GM12875 (cell line): Measurements from ENCODE around the gene TBCD.

Experiments used
- H3K4me3 ChIP-seq: one replicate; pipeline ENCODE4 v1.5.1; 2011; ENCODE audit warnings: low read depth, low read length, control low read depth
- CTCF ChIP-seq: IDR thresholded peaks from 2 replicates; pipeline ENCODE4 v1.5.1; 2011; ENCODE audit warnings: low read depth, mild to moderate bottlenecking, control low read depth, inconsistent platforms, low read length, moderate library complexity, borderline replicate concordance; ENCODE audit not compliant: insufficient read depth

The TBCD gene

DNA sequence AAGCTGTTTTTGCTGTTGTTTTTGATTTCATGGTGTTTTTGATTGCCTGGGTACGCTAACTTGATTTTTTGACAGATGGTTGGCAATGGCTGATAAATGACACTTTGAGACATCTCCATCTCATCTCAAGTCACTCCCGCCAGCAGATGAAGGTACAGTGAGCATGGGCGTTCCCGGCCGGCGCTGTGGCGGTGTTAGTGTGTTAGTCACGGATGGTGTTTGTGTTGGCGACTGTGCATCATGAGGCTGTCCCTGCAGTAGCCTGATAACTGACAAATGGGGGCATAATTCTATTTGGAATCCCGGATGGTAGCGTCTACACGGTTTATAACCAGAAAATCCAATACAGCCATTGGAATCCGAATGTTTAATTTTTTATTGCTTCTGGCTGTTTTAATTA, 169.6 kb downstream of the TBCD start:
- H3K4me3 ChIP-seq = no peak overlapping the region
- TF ChIP-seq CTCF = no peak

GRCh38 chr17:82922646-82923045, 170.8 kb downstream of the TBCD start:
- TF ChIP-seq CTCF = no peak
- H3K4me3 ChIP-seq = no peak overlapping the region

DNA sequence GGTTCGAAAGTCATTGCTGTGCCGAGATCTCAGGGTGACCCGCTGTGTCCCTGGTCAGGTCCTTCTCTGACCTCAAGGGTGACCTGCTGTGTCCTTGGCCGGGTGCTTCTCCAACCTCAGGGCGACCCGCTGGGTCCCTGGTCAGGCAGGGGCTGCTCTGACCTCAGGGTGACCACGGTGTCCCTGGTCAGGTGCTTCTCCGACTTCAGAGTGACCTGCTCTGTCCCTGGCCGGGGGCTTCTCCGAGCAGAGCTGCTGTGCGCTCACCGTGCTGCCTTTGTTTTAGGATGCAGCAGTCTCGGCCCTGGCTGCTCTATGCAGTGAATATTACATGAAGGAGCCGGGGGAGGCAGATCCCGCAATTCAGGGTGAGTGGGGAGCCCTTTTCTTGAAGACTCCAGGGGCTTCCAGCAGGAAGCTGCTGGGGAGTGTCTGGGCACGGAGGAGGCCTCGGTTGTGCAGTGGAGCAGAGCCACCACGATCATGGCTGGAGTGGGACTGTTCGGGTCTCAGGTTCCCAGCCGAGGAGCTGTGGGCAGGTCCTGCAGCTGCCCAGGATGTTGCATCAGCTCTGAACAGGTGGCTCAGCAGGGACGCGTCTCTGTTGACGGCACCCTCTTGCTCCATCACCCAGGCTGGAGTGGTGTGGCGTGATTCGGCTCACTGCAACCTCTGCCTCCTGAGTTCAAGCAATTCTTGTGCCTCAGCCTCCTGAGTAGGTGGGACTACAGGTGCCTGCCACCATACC, 171.7 kb downstream of the TBCD start:
- no peak for TF ChIP-seq CTCF
- no peak overlapping the region for H3K4me3 ChIP-seq

GRCh38 chr17:82924214-82924613, 172.3 kb downstream of the TBCD start:
- no peak for TF ChIP-seq CTCF
- no peak overlapping the region for H3K4me3 ChIP-seq

GRCh38 chr17:82924812-82925211, 172.9 kb downstream of the TBCD start:
- TF ChIP-seq CTCF = no peak
- H3K4me3 ChIP-seq = no peak overlapping the region

DNA sequence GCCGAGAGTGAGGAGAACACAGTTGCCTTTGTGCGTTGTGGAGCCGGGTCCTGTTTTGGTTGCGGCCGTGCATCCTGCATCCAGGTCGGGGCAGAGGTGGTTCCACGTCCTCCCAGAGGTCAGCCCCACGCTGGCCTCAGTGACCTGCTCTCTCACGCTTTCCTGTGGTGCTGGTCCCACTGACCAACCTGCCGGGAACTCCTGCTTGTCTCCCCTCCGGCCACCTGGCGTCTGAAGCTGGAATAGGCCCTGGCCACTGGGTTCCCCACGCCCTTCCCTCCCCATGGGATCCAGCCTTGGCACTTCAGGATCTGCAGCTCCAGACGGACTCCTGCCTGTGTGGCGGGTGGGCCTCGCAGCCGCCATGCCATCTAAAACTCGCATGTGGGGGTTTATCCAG, 173.5 kb downstream of the TBCD start:
- no peak overlapping the region for H3K4me3 ChIP-seq
- TF ChIP-seq CTCF = no peak

DNA sequence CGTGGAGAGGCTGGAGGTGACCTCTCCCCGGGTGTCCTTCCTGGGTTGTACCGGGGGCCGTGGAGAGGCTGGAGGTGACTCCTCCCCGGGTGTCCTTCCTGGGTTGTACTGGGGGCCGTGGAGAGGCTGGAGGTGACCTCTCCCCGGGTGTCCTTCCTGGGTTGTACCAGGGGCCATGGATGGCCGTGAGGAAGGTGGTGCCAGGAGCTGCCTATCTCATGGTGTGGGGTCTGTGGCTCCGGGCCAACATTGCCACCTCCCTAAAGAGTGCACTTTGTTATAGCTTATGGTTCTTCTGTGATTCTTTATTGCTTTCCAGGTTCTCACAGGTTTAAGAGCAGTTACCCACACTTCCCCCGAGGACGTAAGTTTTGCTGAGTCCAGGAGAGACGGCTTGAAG, 174.2 kb downstream of the TBCD start:
- TF ChIP-seq CTCF = no peak
- H3K4me3 ChIP-seq = no peak overlapping the region
